GM12873 (cell line): ENCODE results near the gene EIF3F.
A peak's percentile ranks its signal among the peaks of the same experiment; 100 is the strongest.

Experiments used
- TF ChIP-seq, protein P1 (sequence below): IDR thresholded peaks from 2 replicates; pipeline ENCODE4 v1.5.1; 2012; ENCODE audit warnings: low read depth, mild to moderate bottlenecking, moderate library complexity, low read length, control low read depth; ENCODE audit not compliant: insufficient read depth; ENCODE audit errors: missing control alignments

Gene EIF3F

DNA sequence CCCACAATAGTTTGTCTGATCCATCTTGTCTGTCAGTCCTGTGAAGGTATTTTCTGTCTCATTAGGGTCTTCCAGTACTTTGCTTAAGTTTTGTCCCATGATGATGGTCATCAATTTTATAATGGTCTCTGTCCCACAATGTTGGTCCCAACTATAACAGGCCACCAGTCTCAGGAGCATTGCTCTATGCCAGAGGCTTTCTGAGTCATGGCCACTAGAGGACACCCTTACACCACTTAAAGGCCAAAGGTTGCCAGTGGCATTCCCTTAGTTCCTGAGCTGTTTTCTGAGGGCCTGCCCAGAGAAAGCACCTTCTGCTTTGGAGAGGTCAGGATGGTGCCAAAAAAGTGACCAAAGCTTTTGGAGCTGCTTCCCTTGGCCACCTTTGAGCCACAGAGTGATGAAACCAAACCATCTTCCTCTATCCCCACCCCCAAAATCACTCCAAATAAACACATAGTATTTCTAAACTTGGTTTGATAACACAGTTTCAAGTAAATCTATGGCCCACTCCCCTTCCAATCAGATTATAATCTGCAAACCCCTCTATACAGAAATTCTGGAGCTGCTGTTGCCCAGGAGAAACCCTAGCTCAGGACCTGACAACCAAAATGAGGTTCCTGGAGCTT, 19.3 kb downstream of the EIF3F start:
- TF ChIP-seq, protein P1, sequence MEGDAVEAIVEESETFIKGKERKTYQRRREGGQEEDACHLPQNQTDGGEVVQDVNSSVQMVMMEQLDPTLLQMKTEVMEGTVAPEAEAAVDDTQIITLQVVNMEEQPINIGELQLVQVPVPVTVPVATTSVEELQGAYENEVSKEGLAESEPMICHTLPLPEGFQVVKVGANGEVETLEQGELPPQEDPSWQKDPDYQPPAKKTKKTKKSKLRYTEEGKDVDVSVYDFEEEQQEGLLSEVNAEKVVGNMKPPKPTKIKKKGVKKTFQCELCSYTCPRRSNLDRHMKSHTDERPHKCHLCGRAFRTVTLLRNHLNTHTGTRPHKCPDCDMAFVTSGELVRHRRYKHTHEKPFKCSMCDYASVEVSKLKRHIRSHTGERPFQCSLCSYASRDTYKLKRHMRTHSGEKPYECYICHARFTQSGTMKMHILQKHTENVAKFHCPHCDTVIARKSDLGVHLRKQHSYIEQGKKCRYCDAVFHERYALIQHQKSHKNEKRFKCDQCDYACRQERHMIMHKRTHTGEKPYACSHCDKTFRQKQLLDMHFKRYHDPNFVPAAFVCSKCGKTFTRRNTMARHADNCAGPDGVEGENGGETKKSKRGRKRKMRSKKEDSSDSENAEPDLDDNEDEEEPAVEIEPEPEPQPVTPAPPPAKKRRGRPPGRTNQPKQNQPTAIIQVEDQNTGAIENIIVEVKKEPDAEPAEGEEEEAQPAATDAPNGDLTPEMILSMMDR = peak; percentile 95

DNA sequence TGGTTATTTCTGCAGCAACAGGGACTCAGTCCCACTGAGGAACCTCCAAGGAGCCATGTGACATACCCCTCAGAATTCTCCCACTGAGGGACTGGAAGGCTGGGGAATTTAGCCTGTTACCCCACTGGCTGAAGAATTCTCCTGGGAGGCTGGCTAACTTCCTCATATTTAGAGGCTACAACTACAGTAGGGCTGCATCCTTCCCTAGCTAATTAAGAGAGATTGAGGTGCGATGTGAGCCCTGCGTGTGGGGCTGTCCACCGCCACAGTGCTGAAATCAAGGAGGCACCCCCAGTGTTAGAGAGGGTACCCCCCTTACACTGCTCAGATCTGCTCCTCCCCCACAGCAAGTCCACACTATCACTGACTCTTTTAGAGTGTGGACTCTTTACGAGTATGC, 21.1 kb downstream of the EIF3F start:
- TF ChIP-seq, protein P1 = no peak

DNA sequence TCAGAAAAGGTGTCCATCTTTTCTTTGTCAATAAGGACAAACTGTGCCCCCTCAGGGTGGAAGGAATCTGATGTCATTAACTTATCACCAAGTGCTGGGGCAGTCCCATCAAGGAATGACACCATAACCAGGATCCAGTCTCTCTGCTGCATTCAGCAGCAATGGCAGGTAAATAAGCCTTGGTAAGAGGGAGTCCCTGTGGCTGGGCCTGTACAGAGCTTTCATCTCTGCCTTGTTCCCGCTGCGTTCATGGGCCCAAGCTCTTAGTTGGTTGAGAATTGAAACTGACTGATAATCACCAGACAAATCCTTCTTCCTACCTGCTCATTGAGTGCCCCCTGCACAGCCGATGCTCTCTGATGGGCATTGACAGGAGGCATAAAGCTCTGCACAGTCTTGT, 22.7 kb downstream of the EIF3F start:
- TF ChIP-seq, protein P1 = no peak

DNA sequence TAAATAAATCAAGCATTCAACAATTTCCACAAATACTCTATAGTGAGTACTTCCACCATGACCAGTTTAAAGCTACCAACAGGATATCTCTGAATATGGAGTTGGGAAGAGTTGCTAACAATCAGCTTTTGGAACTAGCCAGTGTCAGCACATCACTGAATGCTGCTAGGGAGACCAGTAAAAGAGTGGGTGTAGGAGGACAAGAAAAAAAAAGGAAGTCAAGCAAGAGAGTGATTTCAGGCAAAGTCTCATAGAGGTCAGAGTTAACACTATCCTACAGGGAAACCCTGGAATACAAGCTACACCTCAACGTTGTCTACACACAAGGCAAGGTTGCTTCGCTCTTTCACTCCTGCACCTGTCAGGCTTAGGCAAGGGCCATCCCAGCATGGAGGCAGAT, 24.2 kb downstream of the EIF3F start:
- TF ChIP-seq, protein P1 = no peak

DNA sequence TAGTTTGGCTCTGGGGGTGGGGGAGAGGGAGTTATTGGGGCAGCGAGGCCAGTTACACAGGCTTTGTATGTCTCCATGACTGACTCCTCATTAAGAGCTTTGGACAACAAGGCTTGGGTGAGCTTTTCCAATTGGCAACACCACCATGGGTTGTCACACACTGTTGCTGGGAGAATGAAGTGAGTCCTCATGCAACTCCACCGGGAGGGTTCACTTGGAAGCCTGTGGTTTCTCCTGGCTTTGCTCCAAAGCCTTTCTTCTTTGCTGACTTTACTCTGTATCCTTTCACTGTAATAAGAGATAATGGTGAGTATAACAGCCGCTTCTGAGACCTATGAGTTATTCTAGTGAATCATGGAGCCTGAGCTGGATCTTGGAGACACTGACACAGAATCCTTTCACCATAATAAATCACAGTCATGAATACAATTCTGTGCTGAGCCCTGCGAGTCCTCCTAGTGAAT, 24.9 kb downstream of the EIF3F start:
- TF ChIP-seq, protein P1 = no peak

DNA sequence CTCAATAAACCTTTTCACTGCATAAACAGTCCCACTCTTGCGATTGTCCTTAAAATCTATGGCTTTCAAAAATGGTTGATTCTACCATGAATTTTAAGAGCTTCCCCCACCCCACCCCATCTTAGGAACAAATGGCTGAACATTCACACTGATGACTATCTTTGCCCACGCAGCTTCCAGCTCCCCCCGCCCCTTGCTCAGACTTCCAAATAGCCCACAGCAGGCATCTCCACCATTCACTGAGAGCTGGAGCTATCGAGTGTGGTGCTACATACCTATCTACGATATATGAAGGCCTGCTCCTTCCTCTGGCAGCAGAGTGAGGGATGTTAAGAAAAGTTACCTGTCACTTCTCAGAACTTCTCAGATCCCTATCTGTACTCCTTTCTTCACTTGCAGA, 26.7 kb downstream of the EIF3F start:
- TF ChIP-seq, protein P1 = no peak

DNA sequence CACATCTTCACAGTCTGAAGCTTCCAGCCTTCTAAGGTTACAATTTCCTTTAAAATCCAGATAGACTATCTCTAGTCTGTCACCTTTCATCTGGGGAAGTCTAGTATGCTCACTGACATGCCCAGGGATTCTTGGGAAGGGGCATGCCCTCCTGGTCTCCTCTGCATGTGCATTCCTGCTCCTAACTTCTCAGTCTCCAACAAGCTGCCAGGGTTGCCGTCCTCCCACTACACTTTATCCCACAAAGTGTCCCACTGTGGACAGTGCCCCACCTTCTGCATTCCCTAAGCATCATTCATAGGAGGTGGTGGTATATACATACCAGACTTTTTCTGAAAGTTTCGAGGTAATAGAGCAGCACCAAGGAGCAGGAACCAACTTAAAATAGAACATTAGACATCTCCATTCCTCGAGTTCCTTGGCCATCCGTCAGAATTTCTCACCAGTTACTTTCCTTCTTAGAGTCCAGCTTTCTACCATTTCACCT, 28.7 kb downstream of the EIF3F start:
- TF ChIP-seq, protein P1 = no peak

DNA sequence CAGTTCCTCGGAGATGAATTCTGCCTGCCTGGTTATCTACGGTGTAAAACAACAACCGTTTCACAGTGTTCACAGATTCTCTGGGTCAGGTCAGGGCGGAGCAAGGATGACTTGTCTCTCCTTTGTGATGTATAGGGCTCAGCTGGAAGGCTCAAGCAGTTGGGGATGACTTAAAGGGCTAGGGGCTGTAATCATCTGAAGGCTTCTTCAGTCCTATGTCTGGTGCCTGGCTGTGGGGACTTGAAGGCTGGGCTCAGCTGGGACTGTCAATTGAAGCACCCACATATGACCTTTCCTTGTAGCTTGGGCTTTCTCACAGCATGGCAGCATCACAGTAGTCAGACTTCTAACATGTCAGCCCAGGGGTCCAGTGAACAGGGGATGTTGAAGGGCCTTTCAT, 29.3 kb downstream of the EIF3F start:
- TF ChIP-seq, protein P1 = no peak
